ENCODE measurements around the gene PAM. TPM values are rescaled to one million over a fixed set of nuclear protein-coding genes. Genes with fewer than 3 reads are reported as not detected.

PAM gene
- polyA plus RNA-seq, 1 donor (not counting 4 experiments of a cell fraction or from before 2014, with no cell fraction given): 149 TPM

- H3K4me2 ChIP-seq (ENCODE audit: control insufficient read depth, extremely low read depth, insufficient read depth, low read depth, low read length): no peak overlapping the region
- DNase-seq (ENCODE audit: low read depth, low spot score): no peak
- H3K9ac ChIP-seq (ENCODE audit: control insufficient read depth, extremely low read depth, insufficient read depth, low read length): no peak overlapping the region
- no peaks in the 10 kb centered on the region for H3K27me3 ChIP-seq (ENCODE audit: control insufficient read depth, extremely low read depth, insufficient read depth, low read length)
- no peaks in the 10 kb centered on the region for H3K9me3 ChIP-seq (ENCODE audit: control insufficient read depth, low read depth, low read length)
- H3K4me3 ChIP-seq (ENCODE audit: control insufficient read depth in 2 of 3, extremely low read depth in 1 of 3, insufficient read depth in 2 of 3, low read depth in 1 of 3, low read length in 3 of 3): no peak overlapping the region
- no peaks in the 10 kb centered on the region for H4K20me1 ChIP-seq (ENCODE audit: control insufficient read depth, extremely low read depth, insufficient read depth, low read length)
- no peak overlapping the region for H3K27ac ChIP-seq (ENCODE audit: control insufficient read depth, insufficient read depth, low read length)
- no peaks in the 10 kb centered on the region for H3K79me2 ChIP-seq (ENCODE audit: control insufficient read depth, insufficient read depth, low read length)
- no peaks in the 10 kb centered on the region for H3K9me1 ChIP-seq (ENCODE audit: control insufficient read depth, extremely low read depth, insufficient read depth, low read length)
- peaks cover 0 to 7% of the 10 kb centered on the region in 2 experiments for H3K36me3 ChIP-seq (ENCODE audit: control insufficient read depth in 2 of 2, extremely low read depth in 1 of 2, insufficient read depth in 2 of 2, low read length in 2 of 2)
- no peak for TF ChIP-seq EZH2 (IDR thresholded peaks at IDR 0.05; ENCODE audit: low read length)
- TF ChIP-seq, protein P1, sequence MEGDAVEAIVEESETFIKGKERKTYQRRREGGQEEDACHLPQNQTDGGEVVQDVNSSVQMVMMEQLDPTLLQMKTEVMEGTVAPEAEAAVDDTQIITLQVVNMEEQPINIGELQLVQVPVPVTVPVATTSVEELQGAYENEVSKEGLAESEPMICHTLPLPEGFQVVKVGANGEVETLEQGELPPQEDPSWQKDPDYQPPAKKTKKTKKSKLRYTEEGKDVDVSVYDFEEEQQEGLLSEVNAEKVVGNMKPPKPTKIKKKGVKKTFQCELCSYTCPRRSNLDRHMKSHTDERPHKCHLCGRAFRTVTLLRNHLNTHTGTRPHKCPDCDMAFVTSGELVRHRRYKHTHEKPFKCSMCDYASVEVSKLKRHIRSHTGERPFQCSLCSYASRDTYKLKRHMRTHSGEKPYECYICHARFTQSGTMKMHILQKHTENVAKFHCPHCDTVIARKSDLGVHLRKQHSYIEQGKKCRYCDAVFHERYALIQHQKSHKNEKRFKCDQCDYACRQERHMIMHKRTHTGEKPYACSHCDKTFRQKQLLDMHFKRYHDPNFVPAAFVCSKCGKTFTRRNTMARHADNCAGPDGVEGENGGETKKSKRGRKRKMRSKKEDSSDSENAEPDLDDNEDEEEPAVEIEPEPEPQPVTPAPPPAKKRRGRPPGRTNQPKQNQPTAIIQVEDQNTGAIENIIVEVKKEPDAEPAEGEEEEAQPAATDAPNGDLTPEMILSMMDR (optimal IDR thresholded peaks at IDR 0.05 in 1 of 3, IDR thresholded peaks at IDR 0.05 in 1 of 3, conservative IDR thresholded peaks at IDR 0.05 in 1 of 3; ENCODE audit: extremely low read depth in 1 of 3, insufficient read depth in 2 of 3, low read length in 3 of 3): no peak
- H3K4me1 ChIP-seq (ENCODE audit: control insufficient read depth, extremely low read depth, insufficient read depth, low read length): no peaks in the 10 kb centered on the region
- no peak for FAIRE-seq
- dilution Hi-C loops (cut with MboI; ENCODE audit: extremely low pct_ligation_motif_present, low sequenced_read_pairs): no loop called here
- no peak overlapping the region for H2AFZ ChIP-seq (ENCODE audit: control insufficient read depth, low read length)
These were observed 167.8 kb downstream of the PAM start for GRCh38 chr5:102922799-102923477.

- TF ChIP-seq, protein P1 (optimal IDR thresholded peaks at IDR 0.05 in 1 of 3, IDR thresholded peaks at IDR 0.05 in 1 of 3, conservative IDR thresholded peaks at IDR 0.05 in 1 of 3; ENCODE audit: extremely low read depth in 1 of 3, insufficient read depth in 2 of 3, low read length in 3 of 3): no peak
- TF ChIP-seq EZH2 (IDR thresholded peaks at IDR 0.05; ENCODE audit: low read length): no peak
- FAIRE-seq (no peak), DNase-seq (ENCODE audit: low read depth, low spot score) (no peak)
- Histone ChIP-seq H4K20me1 (ENCODE audit: control insufficient read depth, extremely low read depth, insufficient read depth, low read length) (no peaks in the 10 kb centered on the region), H3K4me3 (ENCODE audit: control insufficient read depth in 2 of 3, extremely low read depth in 1 of 3, insufficient read depth in 2 of 3, low read depth in 1 of 3, low read length in 3 of 3) (no peak overlapping the region), H2AFZ (ENCODE audit: control insufficient read depth, low read length) (no peak overlapping the region), H3K4me1 (ENCODE audit: control insufficient read depth, extremely low read depth, insufficient read depth, low read length) (no peaks in the 10 kb centered on the region), H3K9me3 (ENCODE audit: control insufficient read depth, low read depth, low read length) (no peaks in the 10 kb centered on the region), H3K79me2 (ENCODE audit: control insufficient read depth, insufficient read depth, low read length) (no peaks in the 10 kb centered on the region), H3K4me2 (ENCODE audit: control insufficient read depth, extremely low read depth, insufficient read depth, low read depth, low read length) (no peak overlapping the region), H3K9ac (ENCODE audit: control insufficient read depth, extremely low read depth, insufficient read depth, low read length) (no peak overlapping the region), H3K27me3 (ENCODE audit: control insufficient read depth, extremely low read depth, insufficient read depth, low read length) (no peaks in the 10 kb centered on the region), H3K9me1 (ENCODE audit: control insufficient read depth, extremely low read depth, insufficient read depth, low read length) (no peaks in the 10 kb centered on the region), H3K27ac (ENCODE audit: control insufficient read depth, insufficient read depth, low read length) (no peak overlapping the region), H3K36me3 (ENCODE audit: control insufficient read depth in 2 of 2, extremely low read depth in 1 of 2, insufficient read depth in 2 of 2, low read length in 2 of 2) (peaks cover 0 to 7% of the 10 kb centered on the region in 2 experiments)
- dilution Hi-C loops (cut with MboI; ENCODE audit: extremely low pct_ligation_motif_present, low sequenced_read_pairs): no loop called here
These were observed 169.9 kb downstream of the PAM start for GRCh38 chr5:102924963-102925362.
